Measurements from ENCODE around the gene NEDD4L.

The NEDD4L gene

DNA sequence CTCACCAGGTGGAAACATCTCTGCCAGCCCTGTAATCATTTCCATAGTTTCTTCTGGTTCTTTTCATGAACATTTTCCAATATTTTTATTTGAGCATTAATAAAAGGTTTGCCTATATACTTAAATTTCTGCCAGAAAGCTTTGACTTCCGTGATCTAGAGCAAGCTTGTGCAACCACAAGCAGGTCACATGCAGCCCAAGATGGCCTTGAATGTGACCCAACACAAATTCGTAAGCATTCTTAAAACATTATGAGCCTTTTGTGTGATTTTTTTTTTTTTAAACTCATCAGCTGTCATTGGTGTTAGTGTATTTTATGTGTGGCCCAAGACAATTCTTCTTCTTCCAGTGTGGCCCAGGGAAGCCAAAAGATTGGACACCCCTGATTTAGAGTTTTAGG lies 51.6 kb downstream of the NEDD4L start:
- DNase-seq: no peak

DNA sequence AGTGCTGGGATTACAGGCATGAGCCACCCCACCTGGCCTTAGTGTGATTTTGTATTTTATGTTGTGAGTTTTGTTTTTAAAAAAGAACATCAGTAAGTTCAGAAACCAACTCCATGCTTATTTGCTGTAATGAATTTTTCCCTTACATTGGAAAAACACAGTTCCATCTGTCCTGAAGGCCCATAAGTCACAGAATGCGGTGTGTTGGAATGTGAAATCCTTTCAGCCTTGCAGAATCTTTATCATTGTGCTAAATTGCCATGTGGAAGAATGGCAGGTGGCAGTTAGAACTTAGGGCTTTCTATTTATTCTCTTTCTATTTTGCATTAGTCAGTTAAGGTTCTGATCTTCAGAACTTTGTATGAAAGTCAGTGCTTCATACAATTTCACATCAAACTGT lies 52.6 kb downstream of the NEDD4L start:
- no peak for DNase-seq

DNA sequence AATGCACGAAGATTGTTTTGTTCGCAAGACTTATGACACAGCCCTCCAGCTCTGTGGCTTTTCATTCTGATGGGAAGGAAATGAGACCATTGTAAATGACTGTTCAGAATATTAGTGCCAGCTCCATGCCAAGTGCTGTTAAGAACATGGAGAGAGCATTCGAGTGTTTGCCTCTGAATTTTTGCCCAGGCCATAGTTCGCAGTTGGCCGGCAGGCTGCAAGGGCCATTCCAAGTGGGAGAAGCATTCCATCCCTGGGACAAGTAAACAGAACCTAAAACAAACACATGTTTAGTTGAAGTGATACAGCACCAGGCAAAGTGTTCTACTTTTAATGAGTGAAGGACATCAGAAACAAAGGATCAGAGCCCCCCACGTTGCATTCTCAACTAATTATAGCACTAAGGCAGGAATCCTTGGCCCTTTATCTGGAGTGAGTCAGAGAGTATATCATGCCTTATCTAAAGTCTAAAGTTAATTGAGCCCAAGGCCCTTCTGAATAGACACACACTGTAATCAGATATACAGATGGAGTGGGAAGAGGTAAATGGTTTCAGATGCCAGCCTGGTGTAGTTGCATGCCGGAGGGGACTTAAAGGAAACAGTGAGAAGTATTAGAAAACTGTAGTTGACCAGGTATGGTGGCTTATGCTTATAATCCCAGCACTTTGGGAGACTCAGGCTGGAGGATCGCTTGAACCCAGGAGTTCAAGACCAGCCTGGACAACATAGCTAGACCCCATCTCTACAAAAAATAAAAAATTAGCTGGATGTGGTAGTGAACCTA lies 53.3 kb downstream of the NEDD4L start:
- no peak for DNase-seq

DNA sequence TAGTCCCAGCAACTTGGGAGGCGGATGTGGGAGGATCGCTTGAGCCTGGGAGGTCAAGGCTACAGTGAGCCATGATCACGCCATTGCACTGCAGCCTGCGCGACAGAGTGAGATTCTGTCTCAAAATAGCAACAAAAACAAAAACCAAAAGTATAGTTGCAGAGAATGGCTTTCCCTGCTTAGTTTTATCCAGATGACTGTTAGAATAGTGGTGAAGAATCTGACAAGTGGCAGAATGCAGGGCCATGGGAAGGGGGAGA lies 53.8 kb downstream of the NEDD4L start:
- DNase-seq: no peak

DNA sequence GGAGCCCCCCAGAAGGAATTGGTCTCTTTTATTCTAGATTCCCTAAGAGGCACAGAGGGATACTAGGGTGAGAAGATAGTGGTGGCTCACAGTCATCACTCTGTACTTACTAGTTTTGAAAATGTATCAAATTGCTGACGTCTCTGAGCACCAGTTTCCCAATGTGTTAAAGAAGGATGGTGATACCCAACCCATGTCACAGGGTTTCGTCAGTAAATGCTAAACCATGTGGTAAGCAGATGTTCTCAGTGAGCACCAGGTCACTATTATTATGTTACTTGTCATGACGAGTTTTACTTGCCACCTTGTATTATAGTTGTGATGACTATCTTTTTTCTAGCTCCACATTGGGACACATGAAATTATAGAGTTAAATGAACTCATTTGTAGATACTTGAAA lies 54.7 kb downstream of the NEDD4L start:
- DNase-seq: no peak

DNA sequence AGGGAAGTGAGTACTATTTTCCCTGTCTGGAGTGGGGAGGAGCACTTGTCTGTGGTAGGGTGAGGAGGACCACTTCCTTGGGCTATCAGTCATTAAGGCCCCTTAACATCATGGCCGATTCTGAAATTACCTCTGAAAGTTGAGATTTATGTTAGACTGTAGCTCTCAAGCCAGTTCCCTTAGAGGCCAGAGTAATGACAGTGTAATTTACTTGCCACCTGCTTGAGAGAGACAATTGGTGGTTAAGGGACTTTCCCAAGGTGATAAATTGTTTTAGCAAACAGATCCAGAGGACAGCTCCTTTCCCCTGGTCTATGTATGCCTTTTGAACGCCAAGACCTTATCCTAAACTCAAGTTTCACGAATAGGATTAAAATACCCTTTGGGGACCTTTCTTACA lies 56.1 kb downstream of the NEDD4L start:
- no peak for DNase-seq

DNA sequence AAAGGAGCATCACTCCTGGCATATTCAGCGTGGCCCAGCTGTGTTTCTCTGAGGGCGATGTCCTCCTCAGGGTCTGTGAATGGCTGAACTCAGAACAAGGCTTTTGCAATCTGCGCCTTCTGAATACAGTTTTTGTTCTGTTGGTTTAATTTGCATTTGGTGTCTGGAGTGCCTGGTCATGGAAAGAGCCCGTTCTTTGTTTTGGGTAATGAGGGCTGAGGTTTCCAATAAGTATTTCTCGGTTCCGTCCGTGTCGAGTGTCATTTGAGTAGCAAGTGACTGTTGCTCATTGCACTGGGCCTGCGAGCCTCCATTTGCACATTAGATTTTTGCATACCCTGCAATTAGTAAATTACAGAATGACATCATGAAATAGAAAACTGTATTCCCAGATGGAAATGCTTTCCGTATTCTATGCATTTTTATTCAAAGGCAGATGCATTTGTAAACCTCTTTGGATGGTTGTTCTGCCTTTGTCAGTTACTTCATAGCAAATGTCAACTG lies 57.3 kb downstream of the NEDD4L start:
- DNase-seq: no peak

DNA sequence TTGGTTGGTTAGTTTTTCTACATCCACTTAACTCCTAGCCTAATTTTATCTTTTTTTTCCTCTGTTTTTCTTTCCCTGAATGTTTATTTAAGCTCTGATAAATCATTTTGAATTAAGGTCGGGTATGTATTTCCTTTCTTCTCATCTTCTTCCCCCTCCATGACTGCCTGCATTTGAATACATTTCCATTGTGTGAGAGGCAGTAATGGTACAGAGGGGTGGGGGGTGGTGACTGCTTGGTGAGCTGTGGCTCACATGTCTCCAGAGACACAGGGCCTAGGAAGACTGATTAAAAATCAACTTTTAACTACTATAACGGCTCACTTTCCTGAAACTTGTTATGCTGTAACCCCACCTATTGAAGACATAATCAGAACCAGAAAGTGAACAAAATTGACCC lies 58.0 kb downstream of the NEDD4L start:
- DNase-seq: no peak

DNA sequence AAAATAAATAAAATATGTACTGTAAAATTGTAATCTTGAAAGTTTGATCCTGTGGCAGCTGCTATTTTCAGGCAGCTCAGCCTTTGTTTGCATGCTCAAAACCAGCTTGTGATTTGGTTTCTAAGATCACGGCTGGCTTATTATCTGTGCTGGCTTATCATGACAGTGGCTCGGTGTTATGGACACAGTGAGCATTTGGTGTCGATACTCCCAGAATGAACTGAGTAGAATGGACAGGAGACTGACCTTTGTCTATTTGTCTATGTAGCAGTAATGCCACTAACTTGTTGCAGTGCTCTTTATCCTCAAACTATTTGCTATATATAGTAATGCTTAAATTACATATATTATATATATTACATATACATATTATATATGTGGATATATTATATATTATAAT lies 58.8 kb downstream of the NEDD4L start:
- DNase-seq: no peak

DNA sequence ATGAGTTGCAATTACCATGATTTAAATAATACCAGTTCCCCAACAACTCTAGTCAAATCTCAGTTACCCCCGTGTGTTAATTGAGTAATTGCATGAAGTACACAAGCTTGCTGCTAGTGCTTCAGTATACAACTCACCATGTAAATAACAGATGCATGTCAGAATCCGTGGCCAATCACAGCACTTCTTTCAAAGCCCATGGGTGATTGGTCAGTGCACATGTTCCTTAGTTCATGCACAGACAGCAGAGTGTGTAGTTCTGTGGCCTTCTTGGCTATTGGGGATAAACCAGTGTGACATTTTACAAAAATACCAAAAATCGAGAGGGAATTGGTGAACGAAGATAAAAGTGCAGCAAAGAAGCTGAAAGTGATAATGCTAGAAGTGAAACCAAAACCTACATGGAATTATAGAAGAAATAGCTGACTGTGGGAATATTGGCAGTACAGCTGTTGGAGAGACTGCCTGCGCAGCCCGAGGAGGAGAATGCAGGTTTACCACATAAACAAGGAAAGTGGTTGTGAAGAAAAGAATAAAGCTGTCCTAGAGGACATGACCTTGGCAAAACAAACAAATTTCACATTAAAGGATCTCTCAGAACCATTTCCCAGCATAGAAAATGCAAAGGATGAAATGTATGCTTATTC lies 59.4 kb downstream of the NEDD4L start:
- DNase-seq: no peak

DNA sequence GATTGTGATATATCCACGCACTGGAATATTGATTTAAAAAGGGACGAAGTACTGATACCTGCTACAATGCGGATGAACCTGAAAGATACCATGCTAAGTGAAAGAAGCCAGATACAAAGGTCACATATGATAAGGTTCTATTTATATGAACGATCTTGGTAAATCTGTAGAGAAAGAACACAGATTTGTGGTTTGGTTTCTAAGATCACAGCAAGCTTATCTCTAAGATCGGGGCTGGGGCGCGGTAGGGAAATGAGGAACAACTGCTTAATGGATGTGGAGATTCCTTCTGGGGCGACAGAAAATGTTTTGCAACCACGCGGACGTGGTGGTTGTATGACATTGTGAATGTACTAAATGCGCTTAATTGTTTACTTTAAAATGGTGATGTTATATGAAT lies 60.1 kb downstream of the NEDD4L start:
- DNase-seq: no peak

DNA sequence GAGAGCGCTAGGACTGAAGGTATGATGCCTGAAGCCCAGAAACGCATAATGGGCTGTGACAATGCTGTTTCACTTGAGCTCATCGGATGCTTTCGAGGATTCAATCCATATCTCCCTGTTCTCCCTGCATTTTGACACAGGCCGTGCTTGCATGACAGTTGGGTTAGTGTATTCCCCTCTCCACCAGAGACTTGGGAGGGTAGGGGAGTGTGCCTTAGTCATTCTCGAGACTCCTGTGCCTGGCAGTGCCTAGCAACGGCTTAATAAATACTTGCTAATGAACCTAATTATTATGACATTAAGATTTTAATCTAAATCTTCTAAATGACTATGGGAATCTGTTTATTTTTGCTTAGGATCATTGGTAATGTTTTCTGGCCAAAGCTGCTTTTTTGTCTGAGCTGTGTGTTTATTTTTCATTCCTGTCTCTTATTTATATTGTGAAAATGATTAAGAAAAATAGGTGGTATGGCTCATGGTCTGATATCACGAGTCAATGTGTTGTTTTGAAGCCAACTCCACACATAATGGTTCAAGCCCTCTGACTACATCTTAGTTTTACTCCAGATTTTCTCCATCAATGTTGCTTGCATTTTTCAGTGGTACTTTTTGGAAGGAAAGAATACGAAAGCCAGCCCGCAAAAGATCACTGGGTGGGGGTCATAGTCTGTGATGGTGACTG lies 61.3 kb downstream of the NEDD4L start:
- DNase-seq: no peak

DNA sequence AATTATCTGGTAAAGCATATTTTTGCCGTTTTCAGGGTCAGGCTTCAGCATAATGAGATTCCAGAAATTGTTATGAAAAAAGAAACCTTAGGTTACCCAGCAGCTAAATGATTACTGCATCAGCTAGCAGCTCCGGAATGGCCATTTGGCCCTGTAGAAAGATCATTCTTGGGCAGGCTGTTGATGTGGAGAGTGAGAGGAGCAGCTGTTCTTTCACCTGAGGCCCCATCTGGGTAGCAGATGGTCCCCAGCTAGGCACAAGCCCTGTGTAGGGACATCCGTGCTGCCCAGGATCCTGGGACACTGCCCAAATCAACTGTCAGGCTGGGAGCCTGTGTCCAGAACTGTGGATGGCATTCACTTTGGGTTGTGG lies 61.8 kb downstream of the NEDD4L start:
- no peak for DNase-seq

DNA sequence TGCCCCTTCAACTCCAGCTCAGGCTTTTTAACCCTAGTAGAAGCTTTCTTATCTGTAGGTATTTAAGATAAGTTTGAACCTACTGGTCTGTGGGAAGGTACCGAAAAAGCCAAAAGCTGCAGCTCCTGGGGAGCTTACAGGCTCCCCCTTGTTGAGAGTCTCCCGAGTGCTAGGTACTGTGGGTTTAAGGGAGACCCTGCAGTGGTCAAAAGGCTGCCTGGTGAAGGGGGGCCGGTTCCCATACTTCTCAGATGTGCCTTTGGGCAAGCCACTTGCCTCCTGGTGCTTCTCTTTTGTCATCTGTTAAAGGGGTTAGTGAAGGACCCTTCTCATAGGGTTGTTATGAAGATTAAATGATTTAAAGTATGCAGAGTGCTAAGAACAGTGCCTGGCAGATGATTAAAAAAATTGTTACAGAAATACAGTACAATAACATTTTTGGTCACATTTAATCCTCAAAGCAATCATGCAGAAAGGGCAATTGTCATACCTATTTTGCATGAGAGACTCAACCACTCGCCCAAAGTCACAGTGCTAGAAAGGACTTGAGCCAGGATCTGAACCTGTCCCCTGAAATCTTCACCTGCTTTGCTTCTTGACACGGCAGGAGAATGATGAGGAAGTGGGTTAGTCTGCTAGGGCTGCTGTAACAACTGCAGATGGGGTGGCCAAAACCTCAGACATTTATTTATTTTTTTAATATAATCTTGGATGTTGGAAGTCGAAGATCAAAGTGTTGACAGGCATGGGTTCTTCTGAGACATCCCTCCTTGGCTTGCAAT lies 62.5 kb downstream of the NEDD4L start:
- no peak for DNase-seq

DNA sequence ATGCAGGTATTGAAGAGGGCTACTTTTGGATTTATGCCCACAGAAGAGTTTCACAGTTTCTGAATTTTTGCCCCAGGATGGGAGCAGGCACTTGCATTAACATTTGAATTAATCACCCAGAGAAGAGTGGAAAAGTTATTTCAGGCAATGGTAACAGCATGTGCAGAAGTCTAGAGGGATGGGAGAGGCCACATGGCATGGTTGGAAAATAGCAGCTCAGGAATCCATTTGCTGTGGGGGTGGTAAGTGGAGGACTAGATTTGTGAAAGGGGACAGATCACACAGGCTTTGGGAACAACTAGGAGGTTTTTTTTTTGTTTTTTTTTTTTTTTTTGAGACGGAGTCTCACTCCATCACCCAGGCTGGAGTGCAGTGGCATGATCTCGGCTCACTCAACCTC lies 65.2 kb downstream of the NEDD4L start:
- DNase-seq: no peak

DNA sequence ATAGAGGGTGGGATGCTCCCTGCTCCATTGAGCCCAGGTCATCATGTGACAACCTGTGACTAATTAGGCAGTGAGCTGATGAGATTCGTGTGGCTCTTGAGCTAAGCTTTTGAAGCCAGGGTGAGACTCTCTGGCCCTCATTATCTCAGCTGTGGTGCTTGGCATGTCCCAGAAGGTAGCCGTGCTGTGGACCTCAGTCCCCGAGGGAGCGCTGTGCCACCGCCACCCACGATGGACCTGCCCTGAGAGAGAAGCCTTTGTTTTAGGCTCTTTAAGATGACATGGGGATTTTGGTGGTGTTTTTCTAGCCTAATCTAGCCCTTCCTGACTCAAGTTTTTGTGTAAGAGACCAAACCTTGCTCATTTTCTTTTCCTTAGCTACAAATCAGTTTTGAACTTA lies 66.4 kb downstream of the NEDD4L start:
- no peak for DNase-seq

DNA sequence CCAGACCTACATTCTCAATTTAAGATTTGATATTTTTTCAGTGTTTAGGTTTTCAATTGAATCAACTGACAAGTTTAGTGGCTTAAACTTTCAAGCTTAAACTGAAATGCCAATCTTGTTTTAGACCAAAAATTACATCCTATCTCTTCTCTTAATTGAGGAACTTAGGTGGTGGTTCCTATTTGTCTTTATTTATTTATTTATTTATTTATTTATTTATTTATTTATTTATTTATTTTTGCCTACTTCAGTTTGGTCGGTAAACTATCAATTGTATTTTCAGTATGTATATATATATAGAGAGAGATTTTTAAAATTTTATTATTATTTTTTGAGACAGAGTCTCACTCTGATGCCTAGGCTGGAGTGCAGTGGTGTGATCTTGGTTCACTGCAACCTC lies 68.1 kb downstream of the NEDD4L start:
- no peak for DNase-seq

DNA sequence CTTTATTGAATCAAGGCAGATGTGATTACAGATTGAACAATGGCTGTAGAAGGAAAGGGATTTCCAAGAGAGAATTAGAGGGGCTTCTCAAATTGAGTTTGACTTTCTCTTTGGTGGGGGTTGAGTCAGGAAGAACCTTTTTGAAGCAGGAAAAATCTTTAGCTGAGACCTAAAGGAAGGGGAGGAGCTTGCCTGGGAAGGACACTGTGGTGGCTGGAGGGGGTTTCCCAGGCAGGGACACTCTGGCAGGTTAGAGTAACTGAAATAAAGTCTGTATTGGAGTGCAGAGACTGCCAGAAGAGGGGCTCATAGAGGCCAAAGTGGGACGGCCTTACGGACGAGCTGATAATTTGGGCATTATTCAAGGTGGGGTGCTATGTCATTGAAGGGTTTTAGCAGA lies 69.3 kb downstream of the NEDD4L start:
- DNase-seq: no peak

DNA sequence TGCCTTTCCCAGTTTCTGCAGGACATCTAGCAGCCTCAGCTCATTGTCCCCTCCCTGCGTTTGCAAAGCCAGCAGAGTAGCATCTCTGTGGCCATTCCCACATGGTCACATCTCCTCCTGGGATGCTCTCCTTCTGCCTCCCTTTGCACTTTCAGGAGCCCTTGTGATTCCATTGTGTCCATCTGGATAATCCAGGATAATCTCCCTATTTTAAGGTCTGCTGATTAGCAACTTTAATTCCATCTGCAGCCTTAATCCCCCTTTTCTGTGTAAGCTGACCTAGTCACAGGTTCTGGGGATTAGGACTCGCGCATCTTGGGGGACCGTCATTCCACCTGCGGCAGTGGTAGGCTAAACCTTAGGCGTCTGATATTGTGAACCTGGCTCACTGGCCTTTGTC lies 70.7 kb downstream of the NEDD4L start:
- no peak for DNase-seq

DNA sequence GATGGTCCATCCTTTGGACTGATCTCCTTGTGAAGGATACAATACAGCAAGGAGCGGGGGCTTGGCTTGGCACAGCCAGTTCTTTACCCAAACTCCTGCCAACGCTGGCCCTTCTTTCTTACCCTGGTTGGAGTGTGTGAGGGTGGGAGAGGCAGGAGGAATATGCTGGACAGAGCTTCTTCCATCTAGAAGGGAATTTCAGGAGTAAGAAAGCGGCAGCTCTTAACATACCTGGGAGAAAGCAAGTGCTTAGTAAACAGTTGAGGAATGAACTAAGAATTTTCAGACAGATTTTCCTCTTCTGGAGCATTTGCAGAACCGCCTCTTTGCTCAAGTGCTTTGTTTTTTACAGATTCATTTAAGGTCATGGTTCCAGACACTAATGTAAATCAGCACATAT lies 72.8 kb downstream of the NEDD4L start:
- no peak for DNase-seq

DNA sequence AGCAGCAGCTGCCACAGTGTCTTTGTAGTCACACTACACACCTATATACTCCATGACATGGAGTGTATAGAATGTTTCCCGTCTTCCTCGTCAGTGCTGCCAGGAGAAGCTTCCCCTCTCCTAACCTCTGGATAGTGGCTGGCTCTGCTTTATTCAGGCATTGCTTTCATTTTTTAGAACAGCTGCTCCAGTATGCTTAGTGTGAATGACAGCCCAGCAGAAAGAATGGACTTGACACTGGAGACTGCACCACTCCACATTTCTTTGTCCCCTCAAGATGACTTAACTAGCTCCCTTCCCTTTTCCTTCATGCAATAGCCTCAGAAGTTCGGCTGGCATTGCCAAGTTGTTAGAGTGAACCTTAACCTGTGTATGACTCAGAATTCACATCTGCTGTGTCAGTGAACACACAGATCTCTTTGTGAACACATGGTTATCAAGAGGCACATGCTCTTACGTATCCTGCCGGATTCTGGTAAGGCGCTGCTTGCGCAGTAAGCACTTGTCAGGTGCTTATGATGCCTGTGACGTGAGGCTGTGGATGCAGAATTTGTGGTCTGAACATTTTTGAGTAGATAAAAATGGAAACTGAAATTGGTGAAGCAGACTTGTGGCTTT lies 73.9 kb downstream of the NEDD4L start:
- DNase-seq: no peak

DNA sequence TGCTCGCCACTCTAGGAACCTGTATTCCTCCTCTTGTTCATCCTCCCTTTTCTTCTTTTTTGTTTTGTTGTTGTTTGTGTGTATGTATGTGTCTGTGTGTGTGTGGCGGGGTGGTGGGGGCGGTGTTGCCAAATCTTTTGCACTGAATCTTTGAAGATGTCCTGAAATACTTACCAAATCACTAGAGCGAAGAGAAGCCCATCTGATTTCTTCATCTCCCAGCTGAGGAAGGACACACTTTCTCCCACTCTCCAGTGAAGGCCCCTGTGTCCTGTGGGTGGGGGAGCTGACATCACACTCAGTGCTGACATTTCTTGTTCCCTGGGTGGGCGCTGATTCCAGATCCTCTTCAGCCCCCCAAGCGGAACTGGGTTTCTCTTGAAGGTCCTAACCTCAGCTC lies 74.5 kb downstream of the NEDD4L start:
- DNase-seq: no peak

DNA sequence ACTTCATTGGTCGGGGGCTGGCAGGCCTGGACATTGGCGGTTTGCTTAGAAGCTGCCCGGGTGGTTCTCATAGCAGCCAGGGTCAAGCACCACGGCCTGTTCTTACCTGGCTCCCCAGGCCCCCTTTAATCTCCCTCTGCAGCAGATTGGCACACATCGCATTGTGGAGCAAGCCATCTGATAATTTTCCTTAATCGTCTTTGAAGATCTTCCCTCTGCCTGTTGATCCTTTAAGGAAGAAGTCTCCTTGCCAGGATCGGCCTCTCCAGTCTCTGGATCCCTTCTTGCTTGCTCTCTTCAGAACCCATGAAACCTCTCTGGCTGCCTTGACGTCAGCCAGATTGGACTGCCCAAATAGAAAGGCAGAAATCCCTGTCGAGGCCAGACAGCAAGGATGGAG lies 75.8 kb downstream of the NEDD4L start:
- DNase-seq: no peak

Data from CD4-positive, alpha-beta T cell treated with Interleukin-4 for 4 hours (primary cell).